Body of pancreas (tissue), 4 donors: ENCODE results near the gene ANP32D. TPM values are rescaled to one million over a fixed set of nuclear protein-coding genes. Genes with fewer than 3 reads are reported as not detected.
"Not testable (repeated sequence)": the region's sequence is repeated elsewhere in the genome, so short reads cannot be mapped to it uniquely, and the experiment has no call there.

ENCODE experiments used
- ATAC-seq: fragments of 150-250 bp; one replicate; pipeline ENCODE4 v1.9.1; 2016
- DNase-seq, 4 donors: peaks; one replicate each; pipeline ENCODE4 v3.0.0-alpha.2; 2019
- H3K27ac ChIP-seq, 4 donors: fragments of 200-600 bp; sonication (generic); 1 replicate in 3 of 4; 2 replicates in 1 of 4; pipeline versions ENCODE4 v1.5.1 to v1.6.1; 2016 to 2019; ENCODE audit warnings: mild to moderate bottlenecking in 1 of 4, mixed read lengths in 1 of 4, moderate library complexity in 1 of 4
- H3K27me3 ChIP-seq, 2 donors: fragments of 200-600 bp; sonication (generic); one replicate each; pipeline ENCODE4 v1.6.0; 2016; ENCODE audit warnings: mild to moderate bottlenecking in 1 of 2
- H3K36me3 ChIP-seq, 2 donors: fragments of 200-600 bp; sonication (generic); replicated peaks in 1 of 2; 2 replicates each; pipeline ENCODE4 v1.5.1; 2016; ENCODE audit warnings: low read depth in 2 of 2; ENCODE audit not compliant: insufficient read depth in 1 of 2
- H3K4me1 ChIP-seq: fragments of 200-600 bp; sonication (generic); one replicate; pipeline ENCODE4 v1.6.0; 2016
- H3K4me3 ChIP-seq, 2 donors: fragments of 200-600 bp; sonication (generic); 1 replicate in 1 of 2; 2 replicates in 1 of 2; pipeline ENCODE4 v1.5.1; 2016 to 2019
- H3K9me3 ChIP-seq, 3 donors: fragments of 200-600 bp; sonication (generic); 1 replicate in 2 of 3; 2 replicates in 1 of 3; pipeline ENCODE4 v1.5.1; 2016
- CTCF ChIP-seq, 7 experiments: fragments of 450-650 bp in 4 of 7; fragments of 200-600 bp in 3 of 7; sonication (generic) in 3 of 7; IDR thresholded peaks; one replicate each; pipeline ENCODE4 v1.5.1; 2016 to 2019; ENCODE audit warnings: antibody characterized with exemption in 7 of 7
- POLR2A ChIP-seq, 3 donors: fragments of 450-650 bp; IDR thresholded peaks; one replicate each; pipeline ENCODE4 v1.6.1; 2016; ENCODE audit warnings: antibody characterized with exemption in 3 of 3, mild to moderate bottlenecking in 2 of 3
- whole genome bisulfite sequencing, 2 donors: methylation state at CpG; one replicate each; pipeline ENCODE4 v1.1.5; 2017; 5-methylcytosine and 5-hydroxymethylcytosine counted together
- intact Hi-C: fragments of 100-400 bp; cut with DNase I; formaldehyde crosslinking; loops from one replicate; pipeline ENCODE4 v1.15.1; 2023
- total RNA-seq, 2 donors: library from RNA; depleted of rRNA; stranded (reverse); fragments of >200 nt; gene quantifications; one replicate each; pipeline ENCODE4 v1.1.0, GENCODE V29; 2016

The ANP32D gene
- total RNA-seq, 2 donors from 2014 or later = not detected

GRCh38 chr12:48482198-48482597, 9.8 kb downstream of the ANP32D start, which contains the start of gene C12orf54:
Gene C12orf54, plus strand, starts transcription at chr12:48482498. Its CDS starts 799 bp downstream, at chr12:48483297.
- DNase-seq (no peak), ATAC-seq (no peak)
- Histone ChIP-seq H3K27me3 (no peaks in the 10 kb centered on the region), H3K9me3 (no peaks in the 10 kb centered on the region), H3K27ac (no peak within 1 kb of the TSS), H3K4me3 (no peak within 1 kb of the TSS), H3K4me1 (no peaks in the 10 kb centered on the region), H3K36me3 (no peaks in the 10 kb centered on the region)
- TF ChIP-seq POLR2A (IDR thresholded peaks at IDR 0.05) = no peak
- intact Hi-C loops = no loop called here
- 68 to 85% methylated on average over 2 of the region's 2 CpGs for WGBS, 2 donors

GRCh38 chr12:48482930-48483329, 10.6 kb downstream of the ANP32D start:
- Histone ChIP-seq H3K4me3 (no peak overlapping the region), H3K27me3 (no peaks in the 10 kb centered on the region), H3K27ac (no peak overlapping the region), H3K4me1 (no peaks in the 10 kb centered on the region), H3K9me3 (no peaks in the 10 kb centered on the region), H3K36me3 (no peaks in the 10 kb centered on the region)
- intact Hi-C loops = no loop called here
- DNase-seq = no peak
- no peak for ATAC-seq
- no peak for TF ChIP-seq POLR2A (IDR thresholded peaks at IDR 0.05)
- no peak for TF ChIP-seq CTCF (IDR thresholded peaks at IDR 0.05)
- WGBS, 2 donors = 67 to 85% methylated on average over 3 of the region's 3 CpGs

- no peaks in the 10 kb centered on the region for H3K4me1 ChIP-seq
- ATAC-seq (no peak), DNase-seq (no peak)
- no peak for TF ChIP-seq CTCF (IDR thresholded peaks at IDR 0.05)
- no peak for TF ChIP-seq POLR2A (IDR thresholded peaks at IDR 0.05)
- H3K27me3 ChIP-seq = no peaks in the 10 kb centered on the region
- no peaks in the 10 kb centered on the region for H3K36me3 ChIP-seq
- intact Hi-C loops = no loop called here
- H3K4me3 ChIP-seq = no peak overlapping the region
- no peak overlapping the region for H3K27ac ChIP-seq
- 55 to 58% methylated on average over 2 of the region's 2 CpGs for WGBS, 2 donors
- no peaks in the 10 kb centered on the region for H3K9me3 ChIP-seq
These were observed 13.9 kb downstream of the ANP32D start for GRCh38 chr12:48486261-48486660.

GRCh38 chr12:48486679-48487078, 14.3 kb downstream of the ANP32D start:
- intact Hi-C loops = no loop called here
- 50 to 52% methylated on average over 5 of the region's 5 CpGs for WGBS, 2 donors

GRCh38 chr12:48489012-48489411, 16.7 kb downstream of the ANP32D start:
- H3K27ac ChIP-seq = no peak overlapping the region
- intact Hi-C loops = no loop called here
- TF ChIP-seq POLR2A (IDR thresholded peaks at IDR 0.05) (no peak), CTCF (IDR thresholded peaks at IDR 0.05) (no peak)
- H3K36me3 ChIP-seq = no peaks in the 10 kb centered on the region
- DNase-seq = no peak
- WGBS, 2 donors = 65 to 71% methylated on average over 2 of the region's 2 CpGs
- no peaks in the 10 kb centered on the region for H3K9me3 ChIP-seq
- H3K4me1 ChIP-seq = no peaks in the 10 kb centered on the region
- no peak overlapping the region for H3K4me3 ChIP-seq
- no peak for ATAC-seq
- H3K27me3 ChIP-seq = no peaks in the 10 kb centered on the region

More at GRCh38 chr12:48486679-48487078, 14.3 kb downstream of the ANP32D start:
- Histone ChIP-seq H3K9me3 (no peaks in the 10 kb centered on the region), H3K4me3 (no peak overlapping the region), H3K27ac (no peak overlapping the region), H3K27me3 (no peaks in the 10 kb centered on the region), H3K36me3 (no peaks in the 10 kb centered on the region), H3K4me1 (no peaks in the 10 kb centered on the region)
- ATAC-seq = no peak
- TF ChIP-seq CTCF (IDR thresholded peaks at IDR 0.05) = no peak
- TF ChIP-seq POLR2A (IDR thresholded peaks at IDR 0.05) = no peak
- DNase-seq = no peak

GRCh38 chr12:48489456-48489855, 17.1 kb downstream of the ANP32D start:
- H3K9me3 ChIP-seq, H3K27ac ChIP-seq, H3K36me3 ChIP-seq, H3K4me3 ChIP-seq, DNase-seq, H3K4me1 ChIP-seq, ATAC-seq, intact Hi-C loops, H3K27me3 ChIP-seq: not testable (repeated sequence)
- 69 to 76% methylated on average over 7 of the region's 7 CpGs for WGBS, 2 donors

GRCh38 chr12:48500281-48500680, 27.9 kb downstream of the ANP32D start:
- DNase-seq, H3K4me1 ChIP-seq: not testable (repeated sequence)

GRCh38 chr12:48506836-48507235, 34.5 kb downstream of the ANP32D start:
- 26 to 38% methylated on average over 2 of the region's 2 CpGs for WGBS, 2 donors
- not testable (repeated sequence) for H3K27ac ChIP-seq

More at GRCh38 chr12:48500281-48500680, 27.9 kb downstream of the ANP32D start:
- H3K27ac ChIP-seq, H3K9me3 ChIP-seq, H3K4me3 ChIP-seq, H3K27me3 ChIP-seq, ATAC-seq, H3K36me3 ChIP-seq, intact Hi-C loops: not testable (repeated sequence)
- 85 to 93% methylated on average over 3 to 12 of the region's 32 CpGs for WGBS, 2 donors

More at GRCh38 chr12:48506836-48507235, 34.5 kb downstream of the ANP32D start:
- intact Hi-C loops, H3K9me3 ChIP-seq, ATAC-seq, H3K4me1 ChIP-seq, DNase-seq, H3K27me3 ChIP-seq, H3K4me3 ChIP-seq, H3K36me3 ChIP-seq: not testable (repeated sequence)
